OCI-LY3 (cell line): ENCODE data around the gene TFPT.

Experiments used
- H2AFZ ChIP-seq: fragments of 200-600, 300-600 bp; shearing (Covaris generic); 2 replicates; pipeline ENCODE4 v1.6.0; 2014; ENCODE audit warnings: antibody characterized with exemption, low read depth, low read length
- H3K27ac ChIP-seq: fragments of 200-600, 300-600 bp; sonication (generic); 2 replicates; pipeline ENCODE4 v1.5.1; 2014; ENCODE audit warnings: mild to moderate bottlenecking, low read length, moderate library complexity, mixed read lengths
- H3K27me3 ChIP-seq: fragments of 200-600, 300-600 bp; sonication (generic); 2 replicates; pipeline ENCODE4 v1.6.1; 2014; ENCODE audit warnings: low read depth, low read length, mixed read lengths
- H3K36me3 ChIP-seq: fragments of 200-600, 300-600 bp; sonication (generic); replicated peaks from 2 replicates; pipeline ENCODE3; 2014; ENCODE audit warnings: low read depth, low read length, mixed read lengths
- H3K4me1 ChIP-seq: fragments of 300-600, 200-600 bp; sonication (generic); 2 replicates; pipeline ENCODE4 v1.6.1; 2014; ENCODE audit warnings: low read length, mixed read lengths
- H3K4me2 ChIP-seq: fragments of 200-600, 300-600 bp; sonication (generic); 2 replicates; pipeline ENCODE4 v1.6.1; 2014; ENCODE audit warnings: low read length, mixed read lengths
- H3K4me3 ChIP-seq: fragments of 300-600, 200-600 bp; sonication (generic); 2 replicates; pipeline ENCODE4 v1.5.1; 2014; ENCODE audit warnings: antibody characterized with exemption, mild to moderate bottlenecking, low read length, moderate library complexity
- H3K79me2 ChIP-seq: fragments of 300-600, 200-600 bp; shearing (Covaris generic); 2 replicates; pipeline ENCODE4 v1.6.1; 2014; ENCODE audit warnings: mild to moderate bottlenecking, low read length, mixed read lengths
- H3K9ac ChIP-seq: fragments of 300-600, 200-600 bp; shearing (Covaris generic); 2 replicates; pipeline ENCODE4 v1.6.0; 2014; ENCODE audit warnings: mild to moderate bottlenecking, low read length, moderate library complexity
- H3K9me3 ChIP-seq: fragments of 200-600, 300-600 bp; shearing (Covaris generic); 2 replicates; pipeline ENCODE4 v1.6.1; 2014; ENCODE audit warnings: low read length, mixed read lengths; ENCODE audit not compliant: insufficient read depth
- H4K20me1 ChIP-seq: fragments of 200-600, 300-600 bp; sonication (generic); 2 replicates; pipeline ENCODE4 v1.6.1; 2016; ENCODE audit warnings: low read length, mixed read lengths; ENCODE audit not compliant: insufficient read depth
- EZH2phosphoT487 ChIP-seq: fragments of 200-600 bp; shearing (Covaris generic); IDR thresholded peaks from 2 replicates; pipeline ENCODE4 v1.6.1; 2018; ENCODE audit warnings: antibody characterized with exemption, mixed run types, low read depth
- TF ChIP-seq, protein P1 (sequence below): fragments of 200-600, 300-600 bp; sonication (generic); IDR thresholded peaks from 2 replicates; pipeline ENCODE4 v1.5.1; 2014; ENCODE audit warnings: antibody characterized with exemption, low read length, low read depth

Gene TFPT

DNA sequence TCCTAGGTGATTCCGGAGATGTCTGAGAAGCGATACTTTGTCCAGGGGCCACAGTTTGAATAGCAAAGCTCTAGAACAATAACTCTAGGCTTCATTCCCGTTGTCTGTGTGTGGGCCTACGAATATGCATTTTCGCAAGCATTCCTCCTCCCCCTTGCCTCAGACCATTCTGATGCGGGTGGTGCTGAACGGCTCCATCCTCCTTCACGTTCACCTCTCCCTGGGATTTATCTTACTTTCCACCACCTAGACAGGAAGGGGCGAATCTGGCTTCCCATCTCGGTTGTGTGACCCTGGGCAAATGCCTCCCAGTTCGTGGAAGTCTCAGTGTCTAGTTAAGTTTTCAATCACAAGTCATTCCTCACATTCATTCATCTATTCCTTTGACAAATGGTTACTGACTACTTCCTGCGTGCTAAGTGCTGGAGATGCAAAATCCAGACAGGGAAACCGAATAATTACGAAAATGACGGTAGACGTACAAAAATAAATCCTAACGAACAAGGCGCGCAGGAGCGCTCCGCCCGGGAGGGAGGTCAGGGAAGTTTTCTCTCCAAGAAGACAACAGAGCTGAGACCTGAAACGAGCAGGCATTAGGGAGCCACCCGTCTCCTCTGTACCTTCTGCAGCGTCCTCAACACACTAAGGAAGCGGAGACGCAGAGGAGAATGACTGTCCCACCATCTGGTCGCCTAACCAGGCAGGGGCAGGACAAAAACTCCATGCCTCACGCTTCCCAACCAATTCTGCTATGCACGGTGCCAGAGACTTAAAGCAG is 20.8 kb upstream of the TFPT start:
- H3K9ac ChIP-seq, result peak overlapping the region; percentile 66
- H2AFZ ChIP-seq, result peak overlapping the region; percentile 80
- H3K27ac ChIP-seq, result no peak overlapping the region

DNA sequence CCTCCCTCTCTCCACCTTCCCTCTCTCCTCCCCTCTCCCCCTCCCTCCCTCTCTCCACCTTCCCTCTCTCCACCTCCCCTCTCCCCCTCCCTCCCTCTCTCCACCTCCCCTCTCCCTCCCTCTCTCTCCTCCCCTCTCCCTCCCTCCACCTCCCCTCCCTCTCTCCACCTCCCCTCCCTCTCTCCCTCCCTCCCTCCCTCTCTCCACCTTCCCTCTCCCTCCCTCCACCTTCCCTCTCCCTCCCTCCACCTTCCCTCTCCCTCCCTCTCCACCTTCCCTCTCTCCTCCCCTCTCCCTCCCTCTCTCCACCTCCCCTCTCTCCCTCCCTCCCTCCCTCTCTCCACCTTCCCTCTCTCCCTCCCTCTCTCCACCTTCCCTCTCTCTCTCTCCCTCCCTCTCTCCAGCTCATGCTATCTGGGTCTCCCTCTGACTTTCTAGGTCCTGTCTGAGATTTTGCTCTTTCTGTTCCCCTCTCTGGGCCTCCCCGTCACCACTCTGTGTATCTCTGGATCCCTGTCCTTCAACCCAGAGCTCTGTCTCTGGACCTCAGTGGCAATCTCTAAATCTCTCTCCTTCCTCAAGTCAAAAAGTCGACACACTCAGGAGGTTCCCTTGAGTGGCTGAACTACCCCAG is 18.6 kb upstream of the TFPT start:
- no peak overlapping the region for H3K9ac ChIP-seq
- no peak overlapping the region for H2AFZ ChIP-seq
- H3K27ac ChIP-seq, result no peak overlapping the region
- peaks cover 14% of the 10 kb centered on the region for H3K4me1 ChIP-seq
- H3K79me2 ChIP-seq, result peaks cover 15% of the 10 kb centered on the region
- TF ChIP-seq, protein P1, sequence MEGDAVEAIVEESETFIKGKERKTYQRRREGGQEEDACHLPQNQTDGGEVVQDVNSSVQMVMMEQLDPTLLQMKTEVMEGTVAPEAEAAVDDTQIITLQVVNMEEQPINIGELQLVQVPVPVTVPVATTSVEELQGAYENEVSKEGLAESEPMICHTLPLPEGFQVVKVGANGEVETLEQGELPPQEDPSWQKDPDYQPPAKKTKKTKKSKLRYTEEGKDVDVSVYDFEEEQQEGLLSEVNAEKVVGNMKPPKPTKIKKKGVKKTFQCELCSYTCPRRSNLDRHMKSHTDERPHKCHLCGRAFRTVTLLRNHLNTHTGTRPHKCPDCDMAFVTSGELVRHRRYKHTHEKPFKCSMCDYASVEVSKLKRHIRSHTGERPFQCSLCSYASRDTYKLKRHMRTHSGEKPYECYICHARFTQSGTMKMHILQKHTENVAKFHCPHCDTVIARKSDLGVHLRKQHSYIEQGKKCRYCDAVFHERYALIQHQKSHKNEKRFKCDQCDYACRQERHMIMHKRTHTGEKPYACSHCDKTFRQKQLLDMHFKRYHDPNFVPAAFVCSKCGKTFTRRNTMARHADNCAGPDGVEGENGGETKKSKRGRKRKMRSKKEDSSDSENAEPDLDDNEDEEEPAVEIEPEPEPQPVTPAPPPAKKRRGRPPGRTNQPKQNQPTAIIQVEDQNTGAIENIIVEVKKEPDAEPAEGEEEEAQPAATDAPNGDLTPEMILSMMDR, result no peak
- TF ChIP-seq EZH2phosphoT487, result no peak
- no peaks in the 10 kb centered on the region for H3K27me3 ChIP-seq
- H4K20me1 ChIP-seq, result peaks cover 7% of the 10 kb centered on the region
- H3K4me3 ChIP-seq, result no peak overlapping the region
- H3K9me3 ChIP-seq, result no peaks in the 10 kb centered on the region
- peaks cover 17% of the 10 kb centered on the region for H3K36me3 ChIP-seq
- no peak overlapping the region for H3K4me2 ChIP-seq

More for the DNA sequence above, 20.8 kb upstream of the TFPT start:
- Histone ChIP-seq H3K4me2 (peak overlapping the region; percentile 87), H3K36me3 (peaks cover 20% of the 10 kb centered on the region), H3K9me3 (no peaks in the 10 kb centered on the region), H4K20me1 (peaks cover 29% of the 10 kb centered on the region), H3K4me1 (peaks cover 21% of the 10 kb centered on the region), H3K79me2 (peaks cover 37% of the 10 kb centered on the region), H3K27me3 (no peaks in the 10 kb centered on the region), H3K4me3 (peak overlapping the region; percentile 83)
- TF ChIP-seq EZH2phosphoT487, result no peak
- TF ChIP-seq, protein P1, result no peak

DNA sequence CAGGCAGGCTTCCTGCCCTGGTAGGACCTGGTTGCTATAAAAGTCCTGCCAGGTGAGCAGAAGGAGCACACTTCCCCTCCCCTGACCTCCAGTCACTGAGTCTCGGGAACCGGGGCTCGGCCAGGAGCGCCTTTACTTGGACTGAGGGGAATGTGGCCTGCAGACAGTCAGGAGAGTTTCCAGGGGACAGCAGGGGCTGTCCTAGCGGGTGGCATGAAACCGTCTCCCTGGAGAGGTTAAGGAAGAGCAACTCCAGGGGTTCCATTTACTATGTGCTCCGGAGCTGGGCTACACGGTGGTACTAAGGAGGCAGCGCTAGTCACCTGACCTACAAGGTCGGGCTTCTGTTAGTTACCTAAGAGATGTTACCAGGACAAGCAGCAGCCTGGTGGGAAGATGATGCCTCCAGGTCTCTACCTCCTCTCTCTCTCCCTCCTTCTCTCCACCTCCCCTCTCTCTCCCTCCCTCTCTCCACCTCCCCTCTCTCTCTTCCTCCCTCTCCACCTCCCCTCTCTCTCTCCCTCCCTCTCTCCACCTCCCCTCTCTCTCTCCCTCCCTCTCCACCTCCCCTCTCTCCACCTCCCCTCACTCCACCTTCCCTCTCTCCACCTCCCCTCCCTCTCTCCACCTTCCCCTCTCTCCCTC is 18.0 kb upstream of the TFPT start:
- TF ChIP-seq, protein P1, result no peak
- no peak for TF ChIP-seq EZH2phosphoT487
- H3K79me2 ChIP-seq, result peaks cover 8% of the 10 kb centered on the region
- H3K4me1 ChIP-seq, result peaks cover 7% of the 10 kb centered on the region
- H3K4me3 ChIP-seq, result no peak overlapping the region
- H3K27ac ChIP-seq, result no peak overlapping the region
- no peak overlapping the region for H3K4me2 ChIP-seq
- H3K9ac ChIP-seq, result no peak overlapping the region
- H4K20me1 ChIP-seq, result peaks cover 1% of the 10 kb centered on the region; the same call in 1 of the 2 replicates
- H3K36me3 ChIP-seq, result peaks cover 23% of the 10 kb centered on the region
- no peaks in the 10 kb centered on the region for H3K9me3 ChIP-seq
- no peak overlapping the region for H2AFZ ChIP-seq
- H3K27me3 ChIP-seq, result no peaks in the 10 kb centered on the region

DNA sequence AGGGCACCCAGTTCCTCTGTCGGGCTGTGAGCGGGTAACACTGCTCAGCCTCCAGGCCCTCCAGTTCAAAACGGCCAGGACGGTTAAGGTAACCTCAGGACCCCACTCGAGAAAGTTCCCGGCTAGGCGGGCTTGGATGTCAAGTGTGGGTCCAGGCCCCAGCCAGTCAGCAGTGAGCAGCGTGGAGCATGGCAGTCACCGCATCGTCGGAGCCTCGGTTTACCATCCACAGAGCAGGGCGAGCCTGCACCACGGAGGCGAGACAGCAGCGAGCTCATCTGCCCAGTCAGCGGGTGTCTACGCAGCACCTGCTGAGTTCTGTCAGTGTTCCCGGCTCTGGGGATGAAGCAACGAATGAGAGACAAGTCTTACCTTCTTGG is 14.2 kb upstream of the TFPT start:
- Histone ChIP-seq H3K9ac (no peak overlapping the region), H3K4me2 (no peak overlapping the region), H3K36me3 (peaks cover 42% of the 10 kb centered on the region)

More for the DNA sequence above, 14.2 kb upstream of the TFPT start:
- Histone ChIP-seq H4K20me1 (no peaks in the 10 kb centered on the region), H3K27me3 (no peaks in the 10 kb centered on the region), H3K79me2 (no peaks in the 10 kb centered on the region), H3K4me3 (no peak overlapping the region), H2AFZ (no peak overlapping the region), H3K27ac (no peak overlapping the region), H3K9me3 (no peaks in the 10 kb centered on the region), H3K4me1 (no peaks in the 10 kb centered on the region)
- TF ChIP-seq, protein P1, result no peak
- no peak for TF ChIP-seq EZH2phosphoT487
